Measurements from ENCODE around the gene CHCHD4. TPM values are rescaled to one million over a fixed set of nuclear protein-coding genes. Genes with fewer than 3 reads are reported as not detected.

Gene CHCHD4
- total and polyA plus RNA-seq, 2 donors (not counting 1 experiment from before 2014, with no cell fraction given): 12.7 to 16.3 TPM

DNA sequence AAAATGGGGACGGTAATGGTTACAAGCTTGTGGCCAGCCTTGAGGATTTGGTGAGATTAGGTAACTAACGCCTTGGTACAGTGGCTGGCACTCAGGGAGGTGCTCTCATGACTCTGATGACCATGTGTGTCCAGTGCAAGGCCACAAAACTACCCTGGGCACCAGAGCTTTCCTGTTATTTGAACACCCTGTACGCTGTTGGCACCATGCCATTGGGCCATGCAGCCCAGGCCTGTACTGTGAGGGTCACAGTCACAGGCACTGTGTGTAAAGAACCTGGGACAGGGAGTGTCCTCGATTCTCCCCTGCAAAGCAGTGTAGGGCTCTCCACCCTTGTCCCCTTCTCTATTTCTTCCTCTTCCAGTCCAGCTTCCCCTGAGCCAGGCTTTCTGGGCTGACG lies 6.5 kb upstream of the CHCHD4 start:
- H4K20me1 ChIP-seq (ENCODE audit: control insufficient read depth, extremely low read depth, insufficient read depth, low read length): no peaks in the 10 kb centered on the region
- H3K9ac ChIP-seq (ENCODE audit: insufficient read depth, low read length): no peak overlapping the region
- peaks cover 34% of the 10 kb centered on the region for H3K79me2 ChIP-seq (ENCODE audit: control insufficient read depth, insufficient read depth, low read length)
- H2AFZ ChIP-seq (ENCODE audit: low read length): no peak overlapping the region
- DNase-seq (ENCODE audit: low read depth in 2 of 2): no peak
- H3K4me1 ChIP-seq (ENCODE audit: control insufficient read depth, extremely low read depth, insufficient read depth, low read length): peaks cover 5% of the 10 kb centered on the region
- H3K4me2 ChIP-seq (ENCODE audit: extremely low read depth, insufficient read depth, low read length): no peak overlapping the region
- TF ChIP-seq EZH2 (IDR thresholded peaks at IDR 0.05; ENCODE audit: low read length, missing control alignments): no peak
- TF ChIP-seq, protein P1, sequence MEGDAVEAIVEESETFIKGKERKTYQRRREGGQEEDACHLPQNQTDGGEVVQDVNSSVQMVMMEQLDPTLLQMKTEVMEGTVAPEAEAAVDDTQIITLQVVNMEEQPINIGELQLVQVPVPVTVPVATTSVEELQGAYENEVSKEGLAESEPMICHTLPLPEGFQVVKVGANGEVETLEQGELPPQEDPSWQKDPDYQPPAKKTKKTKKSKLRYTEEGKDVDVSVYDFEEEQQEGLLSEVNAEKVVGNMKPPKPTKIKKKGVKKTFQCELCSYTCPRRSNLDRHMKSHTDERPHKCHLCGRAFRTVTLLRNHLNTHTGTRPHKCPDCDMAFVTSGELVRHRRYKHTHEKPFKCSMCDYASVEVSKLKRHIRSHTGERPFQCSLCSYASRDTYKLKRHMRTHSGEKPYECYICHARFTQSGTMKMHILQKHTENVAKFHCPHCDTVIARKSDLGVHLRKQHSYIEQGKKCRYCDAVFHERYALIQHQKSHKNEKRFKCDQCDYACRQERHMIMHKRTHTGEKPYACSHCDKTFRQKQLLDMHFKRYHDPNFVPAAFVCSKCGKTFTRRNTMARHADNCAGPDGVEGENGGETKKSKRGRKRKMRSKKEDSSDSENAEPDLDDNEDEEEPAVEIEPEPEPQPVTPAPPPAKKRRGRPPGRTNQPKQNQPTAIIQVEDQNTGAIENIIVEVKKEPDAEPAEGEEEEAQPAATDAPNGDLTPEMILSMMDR (conservative IDR thresholded peaks at IDR 0.05 in 1 of 2, IDR thresholded peaks at IDR 0.05 in 1 of 2; ENCODE audit: low read depth in 1 of 2, low read length in 2 of 2): no peak
- no peak overlapping the region for H3K27ac ChIP-seq (ENCODE audit: insufficient read depth, low read length)
- no peaks in the 10 kb centered on the region for H3K9me3 ChIP-seq (ENCODE audit: control insufficient read depth, insufficient read depth, low read depth, low read length)
- peaks cover 50% of the 10 kb centered on the region for H3K36me3 ChIP-seq (ENCODE audit: control insufficient read depth, insufficient read depth, low read length)
- H3K27me3 ChIP-seq (ENCODE audit: control insufficient read depth, insufficient read depth, low read length): no peaks in the 10 kb centered on the region
- H3K4me3 ChIP-seq (replicated peaks in 1 of 4; ENCODE audit: control extremely low read depth in 1 of 4, insufficient read depth in 1 of 4, low read depth in 3 of 4, low read length in 4 of 4): no peak overlapping the region

- Histone ChIP-seq H3K27me3 (ENCODE audit: control insufficient read depth, insufficient read depth, low read length) (no peaks in the 10 kb centered on the region), H3K36me3 (ENCODE audit: control insufficient read depth, insufficient read depth, low read length) (peaks cover 48% of the 10 kb centered on the region), H3K4me3 (replicated peaks in 1 of 4; ENCODE audit: control extremely low read depth in 1 of 4, insufficient read depth in 1 of 4, low read depth in 3 of 4, low read length in 4 of 4) (no peak overlapping the region), H3K27ac (ENCODE audit: insufficient read depth, low read length) (no peak overlapping the region), H2AFZ (ENCODE audit: low read length) (no peak overlapping the region), H3K4me1 (ENCODE audit: control insufficient read depth, extremely low read depth, insufficient read depth, low read length) (peaks cover 5% of the 10 kb centered on the region), H3K9ac (ENCODE audit: insufficient read depth, low read length) (no peak overlapping the region), H3K9me3 (ENCODE audit: control insufficient read depth, insufficient read depth, low read depth, low read length) (no peaks in the 10 kb centered on the region), H3K4me2 (ENCODE audit: extremely low read depth, insufficient read depth, low read length) (no peak overlapping the region), H3K79me2 (ENCODE audit: control insufficient read depth, insufficient read depth, low read length) (peaks cover 38% of the 10 kb centered on the region), H4K20me1 (ENCODE audit: control insufficient read depth, extremely low read depth, insufficient read depth, low read length) (no peaks in the 10 kb centered on the region)
- TF ChIP-seq EZH2 (IDR thresholded peaks at IDR 0.05; ENCODE audit: low read length, missing control alignments): no peak
- TF ChIP-seq, protein P1 (conservative IDR thresholded peaks at IDR 0.05 in 1 of 2, IDR thresholded peaks at IDR 0.05 in 1 of 2; ENCODE audit: low read depth in 1 of 2, low read length in 2 of 2): no peak
- DNase-seq (ENCODE audit: low read depth in 2 of 2): no peak
Observed at GRCh38 chr3:14130707-14131106, 6.0 kb upstream of the CHCHD4 start.

DNA sequence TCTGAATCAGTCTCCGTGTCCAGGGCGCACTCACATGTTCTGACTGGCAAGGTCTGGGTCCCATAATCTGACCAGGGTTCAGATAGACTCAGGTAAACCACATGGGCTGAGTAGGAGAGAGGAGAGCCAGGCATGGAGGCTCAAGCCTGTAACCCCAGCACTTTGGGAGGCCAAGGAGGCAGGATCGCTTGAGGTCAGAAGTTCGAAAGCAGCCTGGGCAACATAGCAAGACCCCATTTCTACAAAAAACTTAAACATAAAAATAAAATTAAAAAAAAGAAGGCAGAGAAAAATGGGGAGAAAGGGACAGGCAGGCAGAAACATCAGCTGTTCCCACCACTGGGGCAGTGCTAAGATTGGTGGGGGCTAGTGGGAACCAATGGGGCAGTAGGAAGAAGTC lies 5.6 kb upstream of the CHCHD4 start:
- H3K36me3 ChIP-seq (ENCODE audit: control insufficient read depth, insufficient read depth, low read length): peaks cover 45% of the 10 kb centered on the region
- H3K4me1 ChIP-seq (ENCODE audit: control insufficient read depth, extremely low read depth, insufficient read depth, low read length): peaks cover 5% of the 10 kb centered on the region
- H3K27me3 ChIP-seq (ENCODE audit: control insufficient read depth, insufficient read depth, low read length): no peaks in the 10 kb centered on the region
- H3K79me2 ChIP-seq (ENCODE audit: control insufficient read depth, insufficient read depth, low read length): peaks cover 41% of the 10 kb centered on the region
- no peaks in the 10 kb centered on the region for H3K9me3 ChIP-seq (ENCODE audit: control insufficient read depth, insufficient read depth, low read depth, low read length)
- no peak for TF ChIP-seq EZH2 (IDR thresholded peaks at IDR 0.05; ENCODE audit: low read length, missing control alignments)
- TF ChIP-seq, protein P1 (conservative IDR thresholded peaks at IDR 0.05 in 1 of 2, IDR thresholded peaks at IDR 0.05 in 1 of 2; ENCODE audit: low read depth in 1 of 2, low read length in 2 of 2): no peak
- no peak overlapping the region for H3K9ac ChIP-seq (ENCODE audit: insufficient read depth, low read length)
- H3K4me2 ChIP-seq (ENCODE audit: extremely low read depth, insufficient read depth, low read length): no peak overlapping the region
- no peak overlapping the region for H2AFZ ChIP-seq (ENCODE audit: low read length)
- no peak for DNase-seq (ENCODE audit: low read depth in 2 of 2)
- no peaks in the 10 kb centered on the region for H4K20me1 ChIP-seq (ENCODE audit: control insufficient read depth, extremely low read depth, insufficient read depth, low read length)
- H3K4me3 ChIP-seq (replicated peaks in 1 of 4; ENCODE audit: control extremely low read depth in 1 of 4, insufficient read depth in 1 of 4, low read depth in 3 of 4, low read length in 4 of 4): no peak overlapping the region
- H3K27ac ChIP-seq (ENCODE audit: insufficient read depth, low read length): no peak overlapping the region

Measured in fibroblast of lung (primary cell).